Suppressor macrophage (primary cell): ENCODE results near the gene RGS3.

Source experiments
- DNase-seq, 4 experiments: peaks; one replicate each; pipeline ENCODE4 v3.0.0-alpha.2; 2020 to 2022

RGS3 gene

GRCh38 chr9:113602126-113603047 lies 138.9 kb downstream of the RGS3 start:
- peak; percentile 84 to 92 (median 88) for DNase-seq

DNA sequence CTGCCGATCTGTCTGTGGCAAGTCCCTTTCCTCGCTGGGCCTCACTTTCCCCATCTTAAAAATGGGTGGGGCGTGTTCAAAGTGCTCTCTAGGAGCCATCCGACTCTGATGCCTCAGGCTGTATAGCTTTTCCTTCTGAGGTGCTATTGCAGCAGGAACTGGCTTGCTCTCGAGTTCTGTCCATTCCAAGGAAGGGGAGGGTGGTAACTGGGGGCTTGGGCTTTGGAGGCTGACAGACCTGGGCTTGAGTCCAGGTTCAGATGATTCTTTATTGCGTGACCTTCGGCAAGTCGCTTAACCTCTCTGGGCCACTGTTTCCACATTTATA lies 139.5 kb downstream of the RGS3 start:
- no peak for DNase-seq

GRCh38 chr9:113603773-113604172 lies 140.2 kb downstream of the RGS3 start:
- DNase-seq, result no peak

DNA sequence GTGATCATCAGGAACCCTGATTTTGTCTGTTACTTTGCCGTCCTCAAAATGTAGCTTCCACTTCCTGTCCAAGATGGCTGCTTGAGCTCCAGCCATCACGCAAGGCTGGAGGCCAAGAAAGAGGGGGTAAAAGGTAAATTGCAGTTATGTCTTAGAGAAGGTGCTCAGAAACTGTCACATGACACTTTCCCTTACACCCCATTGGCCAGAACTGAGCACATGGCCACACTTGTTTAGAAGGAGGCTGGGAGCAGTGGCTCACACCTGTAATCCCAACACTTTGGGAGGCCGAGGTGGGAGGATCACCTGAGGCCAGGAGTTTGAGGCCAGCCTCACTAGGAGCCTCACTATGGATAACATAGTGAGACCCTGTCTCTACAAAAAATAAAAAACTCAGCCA lies 140.9 kb downstream of the RGS3 start:
- DNase-seq, result no peak

GRCh38 chr9:113606510-113606909 lies 143.0 kb downstream of the RGS3 start:
- no peak for DNase-seq

GRCh38 chr9:113608082-113608685 lies 144.7 kb downstream of the RGS3 start:
- DNase-seq, result no peak

DNA sequence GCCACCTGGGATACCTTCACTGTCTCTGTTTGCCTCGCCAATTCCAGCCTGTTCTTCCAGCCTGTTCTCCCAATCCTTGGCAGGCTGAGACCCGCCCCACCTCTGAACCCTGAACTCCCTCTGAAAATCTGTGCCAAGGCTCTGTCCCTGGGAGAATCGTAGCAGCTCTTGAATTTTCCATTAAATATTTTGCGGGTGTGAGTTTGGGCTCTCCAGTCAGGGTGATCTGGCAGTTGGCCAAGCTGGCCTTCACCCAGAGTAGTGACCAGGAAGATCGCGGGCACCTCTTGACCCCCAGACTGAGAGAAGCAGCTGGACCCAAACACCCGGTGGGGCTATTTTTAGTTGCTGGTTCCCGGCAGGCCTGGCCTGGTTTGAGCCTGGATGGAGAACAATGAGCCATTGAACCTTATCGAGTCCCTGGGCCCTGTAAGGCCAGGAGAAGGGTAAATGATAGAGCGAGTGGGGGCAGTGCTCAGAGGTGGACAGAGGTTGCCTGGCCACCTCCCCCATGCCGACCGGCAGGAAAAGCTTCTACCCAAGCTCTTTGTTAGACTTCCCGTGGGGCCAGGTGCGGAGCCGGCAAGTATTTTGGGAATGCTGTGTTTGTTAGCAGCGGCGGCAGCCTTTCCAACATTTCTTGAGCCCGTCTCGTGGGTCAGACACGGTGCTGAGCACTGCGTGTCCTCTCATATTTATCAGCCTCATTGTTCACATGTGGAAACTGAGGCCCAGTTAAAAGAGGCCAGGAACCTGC lies 146.2 kb downstream of the RGS3 start:
- DNase-seq, result no peak

DNA sequence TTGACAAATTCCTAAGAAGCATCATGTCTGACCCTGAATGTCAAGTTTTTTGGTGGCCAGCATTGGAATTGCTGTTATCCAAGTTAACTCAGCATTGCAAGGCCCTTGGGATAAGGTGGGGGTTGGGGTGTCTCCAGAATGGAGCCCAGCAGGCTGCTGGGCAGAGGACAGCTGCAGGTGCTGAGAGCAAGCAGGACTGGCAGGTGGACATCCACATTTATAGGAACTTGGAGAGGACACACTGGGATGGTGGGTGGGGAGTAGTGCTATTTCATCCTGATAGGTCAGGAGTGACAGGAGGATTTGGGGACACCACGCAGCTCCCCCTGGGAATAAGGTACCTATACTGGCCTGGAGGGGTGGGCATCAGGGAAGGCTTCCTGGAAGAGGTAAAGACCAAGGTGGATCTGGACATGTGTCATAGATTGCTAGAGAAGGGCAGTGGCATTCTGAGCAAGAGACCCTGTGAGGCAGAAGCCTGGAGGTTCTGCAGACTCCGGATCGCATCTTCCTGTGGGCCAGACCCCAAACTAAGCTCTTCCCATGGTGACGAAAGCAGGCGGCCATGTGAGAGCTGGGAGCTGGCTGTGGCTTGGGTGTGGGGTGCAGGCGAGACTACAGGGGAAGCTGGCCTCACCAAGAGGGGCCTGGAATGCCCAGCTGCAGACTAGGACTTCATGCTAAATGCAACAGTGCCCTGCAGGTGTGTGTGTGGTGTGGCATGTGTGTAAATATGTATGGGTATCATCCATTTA lies 148.1 kb downstream of the RGS3 start:
- DNase-seq, result no peak

DNA sequence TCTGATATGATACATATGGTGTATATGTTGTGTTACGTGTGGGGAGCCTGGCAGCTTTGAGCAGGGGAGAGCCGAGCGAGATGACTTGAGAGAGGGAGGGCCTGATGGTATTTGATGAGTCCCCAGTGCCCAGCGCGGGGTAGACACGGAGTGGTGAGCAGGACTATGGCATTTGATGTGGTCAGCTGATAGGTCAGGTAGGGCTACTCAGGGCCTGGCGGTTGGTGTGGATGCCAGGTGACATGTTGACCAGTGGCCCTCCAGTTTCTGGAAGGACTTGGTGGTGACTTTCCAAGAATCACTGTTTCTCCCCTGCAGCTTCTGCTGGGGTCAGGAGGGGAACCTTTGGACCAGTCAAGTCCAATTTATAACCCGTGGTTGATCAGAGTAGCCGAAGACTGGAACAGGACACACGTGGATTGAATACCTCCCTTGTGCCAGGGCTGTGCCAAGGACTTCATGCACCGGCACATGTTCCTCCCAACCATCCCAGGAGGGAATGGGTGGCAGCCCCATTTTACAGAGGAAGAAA lies 148.8 kb downstream of the RGS3 start:
- DNase-seq, result no peak

DNA sequence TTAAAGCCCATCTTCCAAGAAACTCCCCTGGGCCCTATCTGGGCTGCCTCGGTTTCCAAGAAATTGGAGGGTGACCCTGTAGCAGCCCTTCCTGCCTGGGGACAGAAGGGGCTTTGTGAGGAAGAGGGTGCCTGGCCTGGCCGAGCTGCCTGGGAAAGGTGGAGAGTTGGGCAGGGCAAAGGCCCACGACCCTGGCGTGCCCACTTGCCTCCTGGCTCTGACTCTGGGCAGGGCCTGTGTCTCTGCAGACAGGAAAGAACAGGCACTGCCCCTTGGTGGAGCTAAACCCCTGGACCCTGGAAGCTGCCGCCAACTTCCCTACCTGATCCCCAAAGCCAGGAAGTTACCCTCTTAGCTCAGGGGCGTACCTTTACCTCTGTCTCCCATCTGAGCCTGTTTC lies 149.3 kb downstream of the RGS3 start:
- DNase-seq, result no peak

- no peak for DNase-seq
Observed at GRCh38 chr9:113613815-113614413, 150.4 kb downstream of the RGS3 start.

GRCh38 chr9:113614843-113615648 lies 151.5 kb downstream of the RGS3 start:
- DNase-seq, result peak; percentile 23 to 62 (median 52)

DNA sequence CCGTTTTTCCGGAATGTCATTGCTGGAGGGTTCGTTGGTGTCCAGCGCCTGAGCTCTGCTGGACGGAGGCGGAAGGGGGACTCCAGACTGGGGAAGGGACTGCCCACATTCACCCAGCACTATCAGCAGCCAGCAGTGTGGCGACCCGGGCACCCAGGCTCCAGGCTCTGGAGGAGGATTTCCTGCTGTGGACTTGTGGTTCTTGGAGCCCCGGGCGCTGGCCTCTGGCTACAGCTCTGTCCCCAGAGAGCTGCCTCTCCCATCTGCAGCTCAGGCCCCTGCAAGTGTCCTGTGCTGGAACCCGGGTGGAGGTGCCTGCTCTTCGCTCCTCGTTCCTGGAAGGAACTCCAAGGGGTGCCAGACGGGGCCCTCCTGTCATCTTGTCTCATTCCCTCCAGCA lies 152.6 kb downstream of the RGS3 start:
- DNase-seq, result no peak

GRCh38 chr9:113616621-113617496 lies 153.3 kb downstream of the RGS3 start:
- no peak for DNase-seq

- no peak for DNase-seq
Observed at GRCh38 chr9:113617550-113617949, 154.0 kb downstream of the RGS3 start.

- DNase-seq, result no peak
Observed at GRCh38 chr9:113618836-113619490, 155.4 kb downstream of the RGS3 start.

DNA sequence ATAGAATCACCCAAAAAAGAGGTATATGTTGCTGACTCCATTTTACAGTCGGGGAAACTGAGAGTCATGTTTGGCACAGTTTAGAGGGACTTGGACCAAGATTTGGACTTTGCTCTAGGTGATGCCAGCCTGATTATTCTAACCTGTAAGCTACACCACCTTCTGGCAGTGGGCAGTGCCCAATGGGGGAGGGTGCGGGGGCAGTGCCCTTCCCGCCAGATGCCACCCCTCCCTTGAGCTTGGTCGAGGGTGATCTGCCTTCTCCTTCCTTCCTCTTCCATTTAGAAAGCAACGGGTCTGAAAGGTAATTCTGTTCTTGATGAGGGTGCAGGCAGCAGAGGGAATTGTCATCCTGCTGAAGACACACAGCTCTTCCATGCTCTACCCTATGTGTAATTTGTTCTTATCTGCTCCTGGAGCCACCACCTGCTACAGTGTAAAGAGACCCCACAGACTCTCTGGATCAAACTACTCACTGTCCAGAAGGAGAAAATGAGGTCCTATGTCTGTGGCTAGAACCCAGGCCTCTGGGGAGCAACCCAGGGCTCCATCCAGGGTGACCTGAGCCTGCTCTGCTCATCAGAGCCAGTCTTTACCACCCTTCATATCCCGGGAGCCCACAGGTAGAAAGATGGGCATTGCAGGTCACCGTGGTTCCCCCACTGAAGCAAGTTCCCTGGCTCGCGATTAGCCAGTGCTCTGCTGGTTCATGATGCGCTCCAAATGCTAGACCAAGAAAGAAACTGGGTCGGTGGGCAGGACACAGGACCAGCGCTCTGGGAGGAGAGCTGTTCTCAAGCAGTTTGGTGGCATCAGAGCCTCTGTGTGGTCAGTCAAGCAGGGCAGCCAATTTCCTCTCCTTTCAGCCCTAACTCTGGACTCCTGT lies 156.2 kb downstream of the RGS3 start:
- no peak for DNase-seq

DNA sequence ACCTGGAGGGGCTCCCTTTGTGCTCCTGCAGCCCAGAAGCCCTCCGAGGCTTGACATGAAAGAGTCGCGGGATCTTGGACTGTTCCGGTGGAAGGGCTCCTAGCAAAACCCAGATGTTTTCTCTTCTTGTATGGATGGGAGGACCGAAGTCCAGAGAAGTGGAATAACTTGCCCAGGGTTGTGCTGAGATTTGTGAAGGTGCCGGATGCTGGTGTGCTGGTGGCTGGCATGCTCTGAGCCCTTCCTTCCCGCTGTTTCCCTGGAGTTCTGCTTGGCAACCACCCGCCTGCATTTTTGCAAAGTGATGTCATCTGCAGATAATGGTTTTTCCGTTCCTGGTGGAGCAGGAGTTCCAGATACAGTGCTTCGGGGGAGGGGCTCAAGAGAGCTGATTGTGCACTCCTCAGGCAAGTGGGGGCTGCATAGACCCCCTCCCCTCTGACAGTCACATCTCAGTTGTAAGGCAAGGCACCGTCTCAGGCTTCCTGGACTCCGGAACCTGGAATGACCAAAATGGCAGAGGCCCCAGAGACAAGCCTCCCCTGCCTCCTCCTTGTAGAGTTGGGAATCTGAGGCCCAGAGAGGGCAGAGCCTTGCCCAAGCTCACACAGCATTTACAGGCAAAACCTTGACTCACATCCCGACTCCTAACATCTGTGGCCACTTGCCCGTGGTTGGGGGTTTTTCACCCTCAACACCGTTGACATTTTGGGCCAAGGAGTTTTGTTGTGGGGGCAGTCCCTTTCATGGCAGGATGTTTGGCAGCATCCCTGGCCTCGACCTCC lies 157.0 kb downstream of the RGS3 start:
- DNase-seq, result no peak
